NOMO-1 (cell line): Measurements from ENCODE around the gene DNAAF2.
"Not testable (repeated sequence)": the region's sequence is repeated elsewhere in the genome, so short reads cannot be mapped to it uniquely, and the experiment has no call there.

ENCODE experiments used
- DNase-seq, 2 experiments: peaks; one replicate each; lab custom pipeline; 2025; ENCODE audit not compliant: unreplicated experiment in 2 of 2; lab: John Stamatoyannopoulos, UW

DNAAF2 gene

GRCh38 chr14:49634547-49635334, at the start of gene DNAAF2:
TSS of gene DNAAF2 (minus strand) at chr14:49635244. CDS start at chr14:49635149, 95 bp downstream.
- DNase-seq = peak; percentile 52 to 77

- no peak for DNase-seq
Observed at GRCh38 chr14:49679271-49679670, 44.2 kb upstream of the DNAAF2 start.

GRCh38 chr14:49677643-49678042, 42.6 kb upstream of the DNAAF2 start:
- DNase-seq = no peak

- no peak for DNase-seq
Observed at GRCh38 chr14:49673586-49673985, 38.5 kb upstream of the DNAAF2 start.

- DNase-seq = no peak
Observed at GRCh38 chr14:49670475-49670874, 35.4 kb upstream of the DNAAF2 start.

GRCh38 chr14:49659526-49660455, 24.7 kb upstream of the DNAAF2 start:
- no peak for DNase-seq

GRCh38 chr14:49657500-49657899, 22.5 kb upstream of the DNAAF2 start:
- not testable (repeated sequence) for DNase-seq

- DNase-seq = no peak
Observed at GRCh38 chr14:49654511-49654910, 19.5 kb upstream of the DNAAF2 start.

- no peak for DNase-seq
Observed at GRCh38 chr14:49653508-49653907, 18.5 kb upstream of the DNAAF2 start.

GRCh38 chr14:49642163-49642562, 7.1 kb upstream of the DNAAF2 start:
- no peak for DNase-seq

GRCh38 chr14:49641697-49642129, 6.7 kb upstream of the DNAAF2 start:
- no peak for DNase-seq

GRCh38 chr14:49640540-49641417, 5.7 kb upstream of the DNAAF2 start:
- no peak for DNase-seq

- no peak for DNase-seq
Observed at GRCh38 chr14:49637534-49638078, 2.6 kb upstream of the DNAAF2 start.

GRCh38 chr14:49636866-49637265, 1.8 kb upstream of the DNAAF2 start:
- no peak for DNase-seq

- DNase-seq = peak; percentile 86 to 87
Observed at GRCh38 chr14:49633640-49634546, 1.2 kb downstream of the DNAAF2 start.

GRCh38 chr14:49623941-49624839, 10.9 kb downstream of the DNAAF2 start:
- no peak for DNase-seq

GRCh38 chr14:49623387-49623786, 11.7 kb downstream of the DNAAF2 start:
- DNase-seq = no peak

GRCh38 chr14:49622022-49622607, 12.9 kb downstream of the DNAAF2 start:
- no peak for DNase-seq
